ENCODE data around the gene STIM1. TPM values are rescaled to one million over a fixed set of nuclear protein-coding genes. Genes with fewer than 3 reads are reported as not detected.
"Not testable (repeated sequence)": the region's sequence is repeated elsewhere in the genome, so short reads cannot be mapped to it uniquely, and the experiment has no call there.

Gene STIM1
- total RNA-seq (2014; rRNA removed; shearing (Covaris generic)): 20.8 and 23.6 TPM in 2 replicates

DNA sequence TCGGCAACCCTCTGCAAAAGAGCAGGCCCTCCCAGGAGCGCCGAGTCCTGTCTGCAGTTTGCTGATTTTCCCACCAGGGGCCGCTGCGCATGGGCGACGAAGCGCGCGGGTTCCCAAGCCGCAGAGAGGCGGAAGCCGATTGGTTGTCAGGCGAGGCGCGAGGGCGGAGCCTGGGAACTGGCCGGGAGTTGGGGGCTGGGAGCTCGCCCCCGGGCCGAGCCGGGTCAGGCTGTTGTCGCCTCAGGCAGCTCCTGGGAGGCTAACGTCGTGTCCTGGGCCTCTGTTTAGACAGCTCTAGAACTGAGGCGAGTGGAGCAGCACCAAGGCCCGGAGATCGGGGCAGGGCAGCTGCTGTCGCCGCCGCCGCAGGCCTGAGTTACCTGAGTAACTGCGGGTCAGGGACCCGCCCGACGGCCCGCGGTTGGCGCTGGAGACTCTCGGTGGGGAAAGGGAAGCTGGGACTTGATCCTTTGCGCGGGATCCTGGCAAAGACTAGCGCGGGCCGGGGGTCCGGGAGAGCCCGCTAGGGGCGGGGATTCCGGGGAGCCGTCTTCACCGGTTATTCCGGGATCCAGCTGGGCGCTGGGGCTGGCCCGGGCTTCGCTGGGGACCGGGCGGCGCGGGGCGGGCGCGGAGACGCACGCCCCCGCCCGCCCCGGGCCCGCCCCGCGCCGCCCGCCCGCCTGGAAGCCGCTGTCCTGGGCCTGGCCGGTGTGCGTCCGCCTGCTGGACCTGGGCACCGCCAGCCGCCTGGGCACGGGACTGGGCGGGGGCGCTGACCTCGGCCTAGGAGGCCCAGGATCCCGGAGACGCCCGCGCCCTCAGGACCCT lies at the start of gene STIM1:
Gene STIM1 (plus strand): TSS at position 688 of the 831 bp plus-strand sequence. CDS start 607 bp downstream, outside the sequence.
- Histone ChIP-seq H3K4me3 (ENCODE audit: insufficient read depth, low read depth, low read length) (peak within 1 kb of the TSS; percentile 81), H3K36me3 (replicated peaks; ENCODE audit: control insufficient read depth, insufficient read depth, low read length) (no peaks in the 10 kb centered on the region), H3K27me3 (ENCODE audit: control insufficient read depth, insufficient read depth, low read length) (peaks cover 10% of the 10 kb centered on the region)
- peak; percentile 97 for DNase-seq

DNA sequence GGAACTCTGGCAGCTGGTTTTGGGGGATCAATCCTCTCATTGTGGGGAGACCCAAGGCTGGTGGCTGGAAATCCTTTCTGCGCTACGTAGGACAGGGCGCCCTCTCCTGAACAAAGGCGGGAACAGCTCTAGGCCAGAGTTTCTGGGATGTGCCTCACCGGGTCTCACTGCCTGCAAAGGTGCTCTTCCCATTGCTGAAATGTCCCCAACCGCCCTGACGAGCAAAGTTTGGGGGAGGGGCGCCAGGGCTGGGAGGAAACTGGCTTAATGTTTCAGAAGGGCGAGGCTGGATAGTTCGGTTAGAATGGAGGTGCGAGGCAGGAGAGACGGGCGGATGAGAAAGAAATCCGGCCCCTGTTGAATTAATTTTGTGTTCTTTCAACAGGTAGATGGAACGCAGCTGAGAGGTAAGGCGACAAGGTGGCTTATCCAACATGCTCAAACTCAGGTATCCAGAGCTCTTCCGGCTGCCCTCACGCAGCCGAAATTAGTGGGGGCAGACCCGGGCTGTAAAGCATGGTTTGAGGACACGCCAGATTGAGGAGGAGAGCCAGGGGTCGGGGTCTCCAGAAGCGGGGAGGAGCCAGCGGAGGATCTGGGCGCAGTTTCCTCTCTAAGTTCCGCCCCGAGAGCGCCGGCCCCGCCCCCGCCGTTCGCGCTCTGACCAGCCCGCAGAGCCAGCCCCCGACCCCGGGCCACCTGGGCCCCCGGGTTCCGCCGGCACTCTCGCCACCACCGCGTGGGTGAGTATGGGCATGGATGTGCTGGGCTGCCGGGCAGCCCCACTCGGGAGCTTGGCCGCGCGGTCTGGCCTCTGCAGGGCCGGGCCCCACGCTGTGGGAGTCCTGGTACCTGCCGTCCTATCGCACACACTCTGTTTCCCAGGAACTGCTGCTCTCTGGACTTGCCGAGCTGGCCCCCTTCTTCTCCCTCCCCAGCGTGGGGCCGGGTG lies 47.3 kb upstream of the STIM1 start, which contains the start of gene PGAP2:
Gene PGAP2 (plus strand): TSS at position 652 of the 952 bp plus-strand sequence. CDS start 2,700 bp downstream, outside the sequence.
- Histone ChIP-seq H3K27me3 (ENCODE audit: control insufficient read depth, insufficient read depth, low read length) (no peaks in the 10 kb centered on the region), H3K36me3 (replicated peaks; ENCODE audit: control insufficient read depth, insufficient read depth, low read length) (0 out of 2 replicates have a peak, but pooled peaks cover 2% of the 10 kb centered on the region), H3K4me3 (ENCODE audit: insufficient read depth, low read depth, low read length) (peak within 1 kb of the TSS; percentile 90)
- DNase-seq: peak; percentile 97

DNA sequence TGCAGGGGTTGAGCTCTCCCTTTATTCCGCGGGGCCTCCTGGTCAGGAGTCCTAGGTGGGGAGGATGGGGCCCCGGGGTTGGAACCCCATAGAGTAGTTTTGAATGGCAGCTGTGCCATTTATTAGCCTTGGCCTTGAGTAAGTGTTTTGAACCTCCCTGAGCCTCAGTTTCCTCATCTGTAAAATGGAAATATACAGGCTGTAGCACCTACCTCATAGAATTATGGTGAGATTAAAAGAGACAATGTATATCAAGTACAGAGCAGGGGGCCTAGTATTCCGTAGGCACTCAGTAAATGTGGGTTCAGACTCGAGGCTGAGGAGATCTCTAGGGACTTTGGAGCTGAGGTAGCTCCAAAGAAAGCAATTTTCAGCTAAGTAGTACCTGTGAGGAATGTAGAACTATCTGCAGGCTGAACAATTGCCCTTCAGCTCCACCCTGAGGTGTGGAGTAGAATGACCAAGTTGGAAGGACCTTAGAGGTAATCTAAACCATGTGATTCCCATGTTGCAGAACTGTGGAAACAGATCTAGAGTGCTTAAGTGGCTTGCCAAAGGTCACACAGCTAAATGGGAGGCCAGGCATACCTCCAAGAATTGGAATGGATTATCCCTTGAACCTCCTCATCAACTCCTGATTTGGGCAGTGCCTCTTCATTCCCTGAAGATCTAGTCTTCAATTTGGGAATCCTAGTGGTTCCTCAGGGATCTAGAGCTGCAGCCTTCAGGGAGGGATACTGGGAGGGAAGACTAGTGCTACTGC lies 46.4 kb upstream of the STIM1 start:
- 0 out of 2 replicates have a peak, but pooled peaks cover 2% of the 10 kb centered on the region for H3K36me3 ChIP-seq (replicated peaks; ENCODE audit: control insufficient read depth, insufficient read depth, low read length)
- peak; percentile 80 for DNase-seq
- H3K4me3 ChIP-seq (ENCODE audit: insufficient read depth, low read depth, low read length): peak overlapping the region; percentile 90
- H3K27me3 ChIP-seq (ENCODE audit: control insufficient read depth, insufficient read depth, low read length): no peaks in the 10 kb centered on the region

DNA sequence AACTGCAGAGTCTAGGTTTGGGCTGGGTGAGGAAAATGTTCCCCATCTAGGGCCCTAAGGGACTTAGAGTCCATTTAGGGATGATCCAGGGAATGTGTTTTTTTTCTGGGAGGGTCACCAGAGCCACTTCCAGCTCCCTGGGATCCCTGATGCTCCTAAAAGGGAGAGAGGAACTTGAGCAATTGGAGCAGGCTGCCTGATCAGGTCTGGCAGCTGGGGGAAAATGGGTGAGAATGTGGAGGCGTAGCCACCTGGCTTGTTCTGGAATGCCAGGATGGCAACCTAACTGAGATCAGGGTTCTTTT lies 45.9 kb upstream of the STIM1 start:
- Histone ChIP-seq H3K27me3 (ENCODE audit: control insufficient read depth, insufficient read depth, low read length) (no peaks in the 10 kb centered on the region), H3K4me3 (ENCODE audit: insufficient read depth, low read depth, low read length) (no peak overlapping the region)

DNA sequence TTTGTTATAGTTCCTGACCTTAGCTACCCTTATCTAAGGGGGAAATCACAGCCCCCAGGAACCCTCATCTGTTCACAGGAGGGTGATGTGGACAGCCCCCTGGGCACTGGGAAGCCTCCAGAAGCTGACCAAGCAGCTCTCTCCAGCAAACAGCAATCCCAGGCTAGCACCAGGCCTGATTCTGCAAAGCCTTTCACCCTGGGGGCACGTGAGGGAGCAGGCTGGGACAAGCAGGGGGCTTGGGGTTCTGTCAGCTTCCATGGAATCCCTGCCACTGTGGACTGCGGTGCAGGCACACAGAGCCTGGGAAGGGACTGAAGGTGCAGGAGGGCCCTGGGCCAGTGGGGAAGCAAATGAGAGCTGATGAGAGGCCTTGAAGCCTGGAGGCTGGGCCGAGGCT lies 45.0 kb upstream of the STIM1 start:
- no peak for DNase-seq
- Histone ChIP-seq H3K36me3 (replicated peaks; ENCODE audit: control insufficient read depth, insufficient read depth, low read length) (0 out of 2 replicates have a peak, but pooled peaks cover 2% of the 10 kb centered on the region), H3K4me3 (ENCODE audit: insufficient read depth, low read depth, low read length) (no peak overlapping the region)

More for the DNA sequence above, 45.9 kb upstream of the STIM1 start:
- 0 out of 2 replicates have a peak, but pooled peaks cover 2% of the 10 kb centered on the region for H3K36me3 ChIP-seq (replicated peaks; ENCODE audit: control insufficient read depth, insufficient read depth, low read length)
- peak; percentile 55 for DNase-seq

DNA sequence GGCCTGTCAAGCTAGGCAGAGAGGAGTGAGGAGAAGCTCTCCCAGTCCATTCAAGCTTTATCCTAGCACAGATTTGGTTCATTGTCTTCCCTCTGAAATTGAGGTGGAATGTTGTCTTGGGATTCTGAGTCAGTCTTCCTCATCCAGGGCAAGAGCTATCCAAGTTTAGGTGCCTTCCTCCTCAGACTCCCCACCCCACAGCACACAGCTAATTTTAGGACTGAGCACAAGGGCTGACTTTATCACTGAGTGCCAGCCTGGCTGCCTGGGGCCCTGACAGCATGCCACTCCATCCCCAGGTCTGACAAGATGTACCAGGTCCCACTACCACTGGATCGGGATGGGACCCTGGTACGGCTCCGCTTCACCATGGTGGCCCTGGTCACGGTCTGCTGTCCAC lies 44.5 kb upstream of the STIM1 start:
- Histone ChIP-seq H3K4me3 (ENCODE audit: insufficient read depth, low read depth, low read length) (no peak overlapping the region), H3K27me3 (ENCODE audit: control insufficient read depth, insufficient read depth, low read length) (no peaks in the 10 kb centered on the region), H3K36me3 (replicated peaks; ENCODE audit: control insufficient read depth, insufficient read depth, low read length) (0 out of 2 replicates have a peak, but pooled peaks cover 2% of the 10 kb centered on the region)
- no peak for DNase-seq

More for the DNA sequence above, 45.0 kb upstream of the STIM1 start:
- no peaks in the 10 kb centered on the region for H3K27me3 ChIP-seq (ENCODE audit: control insufficient read depth, insufficient read depth, low read length)

DNA sequence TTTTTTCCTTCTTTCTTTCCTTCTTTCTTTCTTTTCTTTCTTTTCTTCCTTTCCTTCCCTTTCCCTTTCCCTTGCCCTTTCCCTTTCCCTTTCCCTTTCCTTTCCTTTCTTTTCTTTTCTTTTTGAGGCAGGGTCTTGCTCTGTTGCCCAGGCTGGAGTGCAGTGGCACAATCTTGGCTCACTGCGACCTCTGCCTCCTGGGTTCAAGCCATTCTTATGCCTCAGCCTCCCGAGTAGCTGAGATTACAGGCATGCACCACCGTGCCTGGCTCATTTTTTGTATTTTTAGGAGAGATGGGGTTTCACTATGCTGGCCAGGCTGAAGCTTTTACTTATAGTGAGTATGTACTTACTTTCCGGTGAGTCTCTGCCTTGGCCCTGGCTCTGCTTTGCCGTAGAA lies 40.6 kb upstream of the STIM1 start:
- not testable (repeated sequence) for H3K4me3 ChIP-seq (ENCODE audit: insufficient read depth, low read depth, low read length); H3K36me3 ChIP-seq (replicated peaks; ENCODE audit: control insufficient read depth, insufficient read depth, low read length); DNase-seq; H3K27me3 ChIP-seq (ENCODE audit: control insufficient read depth, insufficient read depth, low read length)

DNA sequence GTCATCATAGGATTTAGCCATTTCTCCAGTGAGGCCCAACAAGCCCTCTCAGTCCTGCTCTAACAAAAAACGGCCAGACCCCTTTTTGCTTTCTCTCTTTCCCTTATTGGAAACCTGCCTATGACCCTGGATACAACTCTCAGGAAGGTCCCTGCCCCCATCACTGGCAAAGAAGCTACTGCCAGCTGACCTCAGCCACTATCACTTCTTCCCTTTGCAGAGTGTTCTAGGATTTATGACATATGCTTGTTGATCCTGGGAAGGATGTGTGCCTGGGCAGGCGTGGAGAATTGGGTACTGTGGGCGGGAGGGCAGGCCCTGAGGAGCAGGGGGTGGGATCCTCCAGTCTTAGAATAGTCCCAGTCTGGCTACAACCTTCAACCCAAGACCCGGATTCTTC lies 39.6 kb upstream of the STIM1 start:
- Histone ChIP-seq H3K36me3 (replicated peaks; ENCODE audit: control insufficient read depth, insufficient read depth, low read length) (peaks cover 2% of the 10 kb centered on the region), H3K27me3 (ENCODE audit: control insufficient read depth, insufficient read depth, low read length) (no peaks in the 10 kb centered on the region), H3K4me3 (ENCODE audit: insufficient read depth, low read depth, low read length) (no peak overlapping the region)
- no peak for DNase-seq

DNA sequence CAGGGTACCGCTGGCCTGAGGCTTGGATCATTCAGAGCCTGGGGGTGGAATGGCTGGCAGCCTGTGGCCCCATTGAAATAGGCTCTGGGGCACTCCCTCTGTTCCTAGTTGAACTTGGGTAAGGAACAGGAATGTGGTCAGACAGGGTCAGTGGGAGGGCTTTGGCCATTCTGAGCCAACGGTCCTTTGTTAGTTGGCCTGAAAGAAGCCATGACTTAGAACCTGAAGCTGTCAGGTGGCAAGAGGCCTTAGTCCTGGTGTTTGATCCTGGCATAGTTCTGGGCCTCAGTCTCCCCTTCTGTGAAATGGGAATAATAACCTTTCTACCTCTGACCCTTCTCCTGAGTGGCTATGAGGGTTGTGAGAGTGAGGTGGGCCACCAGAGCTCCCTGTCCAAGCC lies 38.8 kb upstream of the STIM1 start:
- no peak for DNase-seq
- Histone ChIP-seq H3K4me3 (ENCODE audit: insufficient read depth, low read depth, low read length) (no peak overlapping the region), H3K36me3 (replicated peaks; ENCODE audit: control insufficient read depth, insufficient read depth, low read length) (no peaks in the 10 kb centered on the region; the same call in none of the 2 replicates), H3K27me3 (ENCODE audit: control insufficient read depth, insufficient read depth, low read length) (no peaks in the 10 kb centered on the region)

DNA sequence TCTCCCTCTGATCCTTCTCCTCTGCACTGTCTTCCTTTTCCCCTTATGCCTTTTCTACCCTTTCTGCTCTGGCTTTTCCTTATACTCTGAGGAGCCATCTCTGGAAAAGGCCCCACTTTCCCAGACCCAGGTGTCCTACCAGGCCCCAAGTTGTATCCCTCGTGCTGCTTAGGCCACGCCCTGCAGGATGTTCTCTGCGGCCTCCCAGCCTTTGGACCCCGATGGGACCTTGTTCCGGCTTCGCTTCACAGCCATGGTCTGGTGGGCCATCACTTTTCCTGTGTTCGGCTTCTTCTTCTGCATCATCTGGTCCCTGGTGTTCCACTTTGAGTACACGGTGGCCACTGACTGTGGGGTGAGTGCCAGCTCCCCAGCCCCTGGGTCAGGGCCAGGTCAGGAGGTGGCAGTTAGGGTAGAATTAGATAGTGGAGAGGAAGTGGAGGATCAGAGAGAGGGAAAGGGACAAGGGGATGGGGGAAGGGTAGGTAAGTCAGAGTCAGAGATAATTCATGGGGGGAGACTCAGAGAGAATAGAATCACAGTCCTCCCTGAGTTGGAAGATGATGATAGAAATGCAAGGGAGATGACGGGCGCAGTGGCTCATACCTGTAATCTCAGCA lies 38.2 kb upstream of the STIM1 start:
- no peaks in the 10 kb centered on the region for H3K27me3 ChIP-seq (ENCODE audit: control insufficient read depth, insufficient read depth, low read length)
- H3K36me3 ChIP-seq (replicated peaks; ENCODE audit: control insufficient read depth, insufficient read depth, low read length): no peaks in the 10 kb centered on the region; the same call in none of the 2 replicates
- no peak for DNase-seq
- H3K4me3 ChIP-seq (ENCODE audit: insufficient read depth, low read depth, low read length): no peak overlapping the region

DNA sequence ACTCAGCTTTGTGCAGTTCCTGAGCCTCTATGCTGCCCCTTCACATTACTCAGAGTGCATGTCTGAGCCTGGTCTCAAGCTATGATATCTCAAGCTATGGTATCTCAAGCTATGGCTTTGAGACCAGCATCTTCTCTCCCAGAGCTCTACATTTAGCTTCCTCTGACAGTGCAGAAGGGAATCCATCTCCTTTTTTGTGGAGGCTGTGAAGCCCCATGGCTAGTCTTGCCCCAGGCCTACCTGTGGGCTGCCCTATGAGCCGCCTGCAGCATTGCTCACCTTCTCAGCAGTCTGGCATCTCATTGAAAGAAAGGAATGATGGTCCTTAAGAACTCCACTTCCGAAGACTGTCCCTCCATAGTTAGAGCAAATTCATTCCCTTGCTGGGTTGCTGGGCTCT lies 34.5 kb upstream of the STIM1 start:
- H3K36me3 ChIP-seq (replicated peaks; ENCODE audit: control insufficient read depth, insufficient read depth, low read length): peaks cover under 1% of the 10 kb centered on the region
- no peak overlapping the region for H3K4me3 ChIP-seq (ENCODE audit: insufficient read depth, low read depth, low read length)
- DNase-seq: no peak
- H3K27me3 ChIP-seq (ENCODE audit: control insufficient read depth, insufficient read depth, low read length): no peaks in the 10 kb centered on the region

DNA sequence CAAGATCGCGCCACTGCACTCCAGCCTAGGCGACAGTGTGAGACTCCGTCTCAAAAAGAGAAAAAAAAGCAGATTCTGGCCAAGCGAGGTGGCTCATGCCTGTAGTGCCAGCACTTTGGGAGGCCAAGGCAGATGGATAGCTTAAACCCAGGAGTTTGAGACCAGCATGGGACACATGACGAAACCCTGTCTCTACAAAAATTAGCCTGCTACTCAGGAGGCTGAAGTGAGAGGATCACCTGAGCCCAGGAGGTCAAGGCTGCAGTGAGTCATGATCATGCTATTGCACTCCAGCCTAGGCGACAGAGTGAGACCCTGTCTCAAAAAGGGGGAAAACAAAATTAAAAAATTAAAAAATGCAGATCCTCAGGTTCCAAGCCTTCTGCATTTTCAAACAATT lies 33.2 kb upstream of the STIM1 start:
- DNase-seq: no peak
- no peaks in the 10 kb centered on the region for H3K27me3 ChIP-seq (ENCODE audit: control insufficient read depth, insufficient read depth, low read length)
- H3K36me3 ChIP-seq (replicated peaks; ENCODE audit: control insufficient read depth, insufficient read depth, low read length): peaks cover 5% of the 10 kb centered on the region
- no peak overlapping the region for H3K4me3 ChIP-seq (ENCODE audit: insufficient read depth, low read depth, low read length)

DNA sequence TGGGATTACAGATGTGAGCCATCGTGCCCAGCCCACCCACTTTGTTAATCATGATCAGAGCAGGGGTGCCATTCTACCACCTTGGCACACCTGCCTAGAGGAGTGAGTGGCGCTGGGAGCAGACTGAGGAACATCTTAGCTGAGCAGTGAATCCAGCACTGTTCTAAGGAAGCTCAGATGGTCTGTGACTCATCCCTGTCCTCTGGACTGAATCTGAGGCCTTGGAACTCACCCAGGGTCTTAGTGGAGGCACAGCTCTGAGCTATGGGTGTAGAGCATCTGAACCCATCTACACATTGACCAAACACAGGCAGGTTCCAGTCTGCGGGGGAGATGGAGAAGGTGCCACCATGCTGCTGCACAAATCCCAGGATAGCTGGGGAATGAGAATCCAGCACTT lies 32.2 kb upstream of the STIM1 start:
- no peaks in the 10 kb centered on the region for H3K27me3 ChIP-seq (ENCODE audit: control insufficient read depth, insufficient read depth, low read length)
- peaks cover 8% of the 10 kb centered on the region for H3K36me3 ChIP-seq (replicated peaks; ENCODE audit: control insufficient read depth, insufficient read depth, low read length)
- no peak for DNase-seq
- no peak overlapping the region for H3K4me3 ChIP-seq (ENCODE audit: insufficient read depth, low read depth, low read length)
